NCI-H1436 (cell line): Measurements from ENCODE around the gene YAF2.

Experiments
- DNase-seq: peaks from one replicate; lab custom pipeline; 2025; lab: John Stamatoyannopoulos, UW

Gene YAF2

DNA sequence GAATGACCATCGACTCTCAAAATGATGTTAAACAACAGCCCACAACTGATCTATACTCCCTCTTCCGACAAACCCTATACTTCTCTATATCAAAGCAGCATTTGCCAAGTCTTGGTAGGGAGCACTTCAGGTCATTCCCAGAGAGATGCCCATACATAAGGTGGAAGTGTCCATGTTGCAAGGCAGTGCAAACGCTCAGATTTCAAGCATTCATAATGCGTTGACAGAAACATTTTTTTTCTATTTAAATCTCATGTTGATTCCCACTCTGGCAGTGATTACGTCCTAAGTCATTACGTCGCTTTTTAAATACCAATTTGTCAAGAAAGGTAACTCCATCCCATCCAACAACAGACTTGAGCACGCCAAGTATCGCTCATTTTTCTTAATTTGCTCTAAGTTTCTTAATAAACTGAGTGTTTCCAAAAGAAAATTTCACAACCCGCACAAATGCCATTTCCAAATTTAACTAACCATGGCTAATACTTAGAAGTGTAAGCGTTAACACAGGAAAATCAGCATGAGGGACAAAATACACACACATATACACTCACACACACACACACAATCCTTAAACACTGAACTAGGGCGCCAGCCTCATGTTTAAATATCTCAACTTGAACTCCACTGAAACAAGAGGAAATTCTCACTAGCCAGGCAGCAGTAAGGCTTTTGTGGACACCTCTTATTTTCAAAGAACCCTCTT lies 94.4 kb downstream of the YAF2 start:
- no peak for DNase-seq

DNA sequence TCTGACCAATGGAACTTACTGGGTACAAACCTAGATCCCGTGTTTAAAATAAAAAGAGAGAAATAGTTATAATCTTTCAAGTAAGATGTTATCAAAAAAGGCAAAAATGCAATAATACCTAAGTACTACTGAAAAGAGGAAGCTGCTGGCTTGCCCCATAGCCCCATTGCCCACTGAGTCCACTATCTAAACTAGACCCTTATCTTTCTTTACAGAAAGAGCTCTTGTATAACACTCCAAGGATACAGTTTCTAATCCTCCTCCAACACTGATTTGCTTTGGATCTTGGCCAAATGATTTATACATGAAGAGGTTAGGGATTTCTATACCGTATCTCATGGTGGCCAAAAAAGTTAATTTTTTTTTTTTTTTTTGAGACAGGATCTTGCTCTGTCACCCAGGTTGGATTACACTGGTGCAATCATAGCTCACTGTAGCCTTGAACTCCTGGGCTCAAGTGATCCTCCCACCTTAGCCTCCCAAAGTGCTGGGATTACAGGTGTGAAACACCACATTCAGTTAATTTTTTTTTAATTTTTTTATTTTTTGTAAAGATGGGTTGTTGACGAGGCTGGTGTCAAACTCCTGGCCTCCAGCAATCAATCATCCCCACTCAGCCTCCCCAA lies 96.0 kb downstream of the YAF2 start:
- DNase-seq: no peak

DNA sequence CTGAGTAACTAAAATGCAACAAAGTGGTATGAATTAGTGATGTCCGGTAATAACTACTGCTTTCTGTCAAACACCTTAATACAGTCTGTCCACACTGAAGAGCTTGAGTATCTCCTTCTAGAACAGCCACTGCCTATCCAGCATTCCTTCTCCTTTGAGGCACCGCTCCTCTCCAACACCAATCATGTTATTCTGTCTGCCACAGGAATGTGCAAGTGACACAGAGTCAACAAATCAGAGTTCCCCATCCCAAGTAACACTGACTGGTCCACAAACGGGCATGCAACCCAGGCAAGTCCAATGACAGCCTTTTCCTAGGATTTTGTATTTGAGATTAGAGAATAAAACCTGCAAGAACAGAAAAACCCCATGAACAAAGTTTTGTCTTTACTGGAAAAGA lies 97.1 kb downstream of the YAF2 start:
- no peak for DNase-seq

DNA sequence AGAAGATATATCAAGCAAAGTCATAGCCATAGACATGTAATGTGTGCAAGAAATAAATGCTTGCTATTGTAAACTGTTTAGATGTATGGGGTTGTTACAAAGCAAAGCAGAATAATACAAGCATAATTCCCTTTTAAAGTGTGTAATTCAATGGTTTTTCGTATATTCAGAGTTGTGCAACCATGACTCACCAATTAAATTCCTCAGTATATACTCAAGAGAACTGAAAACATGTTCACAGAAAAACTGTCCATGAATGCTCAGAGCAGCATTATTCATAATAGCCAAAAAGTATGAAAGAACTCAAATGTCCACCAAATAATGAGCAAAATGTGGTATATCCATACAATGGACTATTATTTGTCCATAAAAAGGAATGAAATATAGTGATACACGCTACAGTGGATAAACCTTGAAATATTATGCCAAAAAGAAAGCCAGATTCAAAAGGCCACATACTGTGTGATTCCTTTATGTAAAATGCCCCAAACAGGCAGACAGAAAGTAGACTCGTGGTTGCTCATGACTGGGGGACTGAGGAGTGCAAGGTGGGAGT lies 102.7 kb downstream of the YAF2 start:
- DNase-seq: no peak

DNA sequence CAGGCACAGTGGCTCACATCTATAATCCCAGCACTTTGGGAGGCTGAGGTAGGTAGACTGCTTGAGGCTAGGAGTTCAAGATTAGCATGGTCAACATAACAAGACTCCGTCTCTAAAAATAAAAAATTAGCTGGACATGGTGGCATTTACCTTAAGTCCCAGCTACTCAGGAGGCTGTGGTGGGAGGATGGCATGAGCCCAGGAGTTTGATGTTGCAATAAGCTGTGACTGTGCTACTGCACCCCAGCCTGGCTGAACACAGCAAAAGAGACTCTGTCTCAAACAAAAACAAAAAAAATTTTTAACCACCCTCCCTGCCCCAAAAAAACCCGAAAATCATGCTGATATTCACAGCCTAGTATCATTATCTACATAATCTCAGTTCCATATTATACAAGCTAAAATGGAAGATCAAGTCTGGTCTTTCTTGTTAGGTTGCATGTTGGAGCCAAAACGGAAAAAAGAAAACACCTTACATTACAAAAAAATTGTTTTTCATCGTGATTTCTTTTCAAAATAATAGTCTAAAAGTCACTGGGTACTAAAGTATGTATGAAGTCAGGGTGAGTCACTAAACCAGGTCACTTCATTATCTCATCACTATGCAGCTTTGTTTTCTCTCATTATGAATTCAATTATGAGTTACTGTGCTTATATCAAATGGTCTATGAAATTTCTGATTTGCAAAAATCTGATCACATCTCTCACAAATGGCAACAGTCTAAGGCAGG lies 107.2 kb downstream of the YAF2 start:
- no peak for DNase-seq

DNA sequence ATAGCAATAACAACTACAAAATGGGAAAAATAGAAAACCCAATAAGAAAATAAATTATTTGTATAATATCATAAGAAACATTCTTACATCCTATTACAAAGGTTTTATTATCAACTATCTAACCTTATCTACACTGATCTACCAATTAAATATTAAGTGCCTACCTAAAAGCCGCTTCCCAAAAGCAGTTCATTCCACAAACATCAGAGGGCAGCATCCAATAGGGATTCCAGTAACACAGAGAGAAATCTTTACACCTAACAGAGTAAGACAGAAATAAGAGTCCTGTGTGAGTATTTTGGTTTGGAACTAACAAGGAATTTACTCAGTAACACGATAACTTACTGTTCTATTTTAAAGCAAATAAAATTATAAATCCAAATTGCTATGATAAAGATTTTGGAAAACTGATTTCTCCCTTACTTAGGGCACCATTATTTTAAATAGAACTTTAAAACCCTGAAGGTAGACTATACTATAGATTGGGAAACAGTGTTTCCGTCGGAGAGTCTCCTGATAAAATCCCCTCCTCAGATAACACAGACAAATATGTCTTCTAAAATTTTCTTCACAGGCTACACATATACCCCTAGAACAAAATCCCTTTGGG lies 108.3 kb downstream of the YAF2 start:
- DNase-seq: peak; percentile 27

DNA sequence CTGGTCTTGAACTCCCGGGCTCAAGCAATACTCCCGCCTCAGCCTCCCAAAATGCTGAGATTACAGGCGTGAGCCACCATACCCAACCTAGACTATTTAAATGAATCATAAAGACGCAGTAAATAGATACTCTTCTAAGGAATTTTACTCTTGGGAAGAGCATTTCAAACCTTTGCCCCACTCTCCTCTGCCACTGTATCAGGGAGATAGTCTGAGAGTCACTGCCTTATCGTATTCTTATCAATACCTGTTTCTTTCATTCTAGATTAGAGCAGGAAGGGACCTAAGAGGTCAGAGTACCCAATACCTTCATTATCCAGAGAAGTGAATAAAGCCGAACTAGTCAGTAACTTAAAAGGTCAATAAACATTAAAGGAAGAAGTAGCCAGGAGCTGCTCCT lies 109.2 kb downstream of the YAF2 start:
- DNase-seq: no peak

DNA sequence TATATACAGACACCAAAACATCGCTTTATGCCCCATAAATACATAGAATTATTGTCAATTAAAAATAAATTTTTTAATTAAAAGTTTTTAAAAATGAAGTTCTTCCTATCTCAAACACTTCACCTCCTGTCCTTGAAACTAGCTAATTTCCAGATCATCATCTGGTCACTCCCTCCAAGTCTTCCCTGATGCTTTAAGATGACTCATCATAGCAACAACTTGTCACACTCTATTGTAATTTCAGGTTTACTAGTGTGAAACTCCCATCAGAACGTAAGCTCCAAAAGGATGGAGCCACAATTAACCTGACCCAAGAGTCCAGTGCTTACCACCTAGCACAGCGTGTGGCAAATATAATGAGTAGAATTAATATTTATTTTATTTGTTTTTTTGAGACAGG lies 109.7 kb downstream of the YAF2 start:
- DNase-seq: no peak

DNA sequence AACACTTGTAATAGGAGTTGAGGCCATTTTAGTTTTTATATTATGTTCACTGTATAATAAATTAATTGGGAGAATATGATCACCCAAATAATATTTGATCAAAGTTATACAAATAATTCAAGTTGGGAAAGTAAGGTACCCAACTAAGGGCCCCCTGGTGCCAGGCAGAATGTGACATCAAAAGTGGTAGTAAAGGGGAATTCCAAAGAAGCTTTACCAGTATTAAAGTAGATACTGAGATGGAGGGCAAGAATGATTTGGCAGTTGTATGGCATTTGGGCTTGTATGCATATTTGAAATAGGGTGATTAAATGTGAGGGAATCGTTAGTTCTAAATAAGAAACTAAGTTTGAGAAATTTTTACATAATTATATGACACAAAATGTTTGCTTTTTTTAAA lies 111.1 kb downstream of the YAF2 start:
- no peak for DNase-seq

DNA sequence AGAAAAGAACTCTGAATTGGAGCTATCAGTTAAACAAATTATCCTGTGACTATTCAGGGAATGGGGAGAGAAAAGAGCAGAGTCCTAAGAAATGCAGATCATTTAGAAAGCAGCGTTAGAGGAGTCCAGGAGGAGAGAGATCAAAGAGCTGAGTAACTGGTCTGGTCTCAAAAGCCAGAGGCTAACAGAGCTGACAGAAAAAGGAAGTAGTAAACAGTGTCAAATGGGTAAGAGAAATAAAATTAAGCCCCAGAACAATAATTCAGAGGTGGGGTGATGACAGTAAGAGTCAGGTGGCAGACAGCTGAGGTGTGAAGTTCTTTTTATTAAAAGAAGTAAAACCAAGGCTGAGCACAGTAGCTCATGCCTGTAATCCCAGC lies 112.7 kb downstream of the YAF2 start:
- DNase-seq: no peak

DNA sequence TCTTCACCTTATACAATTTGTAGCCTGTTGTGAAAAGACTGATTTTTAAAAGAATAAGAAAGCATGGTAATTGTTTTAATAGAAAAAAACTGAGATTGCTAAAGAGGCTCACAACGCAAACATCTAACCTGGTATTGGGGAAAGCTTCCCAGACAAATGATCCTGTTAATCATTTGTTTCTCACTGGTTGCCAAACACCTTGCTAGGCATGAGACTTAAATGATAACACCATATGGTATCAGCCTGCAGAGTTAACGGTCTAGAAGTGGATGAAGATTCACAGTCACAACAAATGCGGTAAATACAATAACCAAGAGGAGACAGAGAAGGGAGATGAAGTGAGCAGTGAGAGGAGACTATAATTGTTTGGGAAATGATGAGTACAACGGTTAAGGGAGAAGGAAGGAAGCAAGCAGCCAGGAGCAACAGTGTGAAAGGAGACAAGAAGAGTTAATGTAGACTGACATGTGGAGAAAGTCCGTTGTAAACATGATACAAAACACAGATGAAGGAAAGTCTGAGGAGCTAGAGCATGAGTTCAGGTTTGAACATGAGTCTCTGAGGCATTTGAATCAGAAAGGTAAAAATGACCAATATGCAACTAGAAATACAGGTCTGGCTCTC lies 113.2 kb downstream of the YAF2 start:
- DNase-seq: no peak

DNA sequence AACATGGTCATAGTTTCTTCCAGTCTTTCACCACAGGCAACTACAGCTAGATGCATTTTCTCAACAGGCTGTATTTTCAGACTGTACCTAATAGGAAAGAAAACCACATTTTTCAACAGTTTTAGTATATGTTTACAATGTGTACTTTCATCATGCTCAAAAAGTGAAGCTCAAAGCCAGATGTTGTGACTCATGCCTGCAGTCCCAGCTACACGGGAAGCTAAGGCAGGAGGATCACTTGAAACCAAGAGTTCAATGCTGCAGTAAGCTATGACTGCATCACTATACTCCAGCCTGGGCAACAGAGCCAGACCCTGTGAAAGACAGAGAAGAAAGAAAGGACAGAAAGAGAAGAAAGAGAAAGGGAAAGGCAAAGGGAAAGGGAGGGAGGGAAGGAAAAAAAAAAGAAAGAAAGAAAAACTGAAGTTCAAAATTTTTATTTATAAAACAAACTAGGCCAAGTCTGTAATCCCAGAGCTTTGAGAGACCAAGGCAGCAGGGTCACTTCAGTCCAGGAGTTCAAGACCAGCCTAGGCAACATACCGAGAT lies 118.9 kb downstream of the YAF2 start:
- no peak for DNase-seq

DNA sequence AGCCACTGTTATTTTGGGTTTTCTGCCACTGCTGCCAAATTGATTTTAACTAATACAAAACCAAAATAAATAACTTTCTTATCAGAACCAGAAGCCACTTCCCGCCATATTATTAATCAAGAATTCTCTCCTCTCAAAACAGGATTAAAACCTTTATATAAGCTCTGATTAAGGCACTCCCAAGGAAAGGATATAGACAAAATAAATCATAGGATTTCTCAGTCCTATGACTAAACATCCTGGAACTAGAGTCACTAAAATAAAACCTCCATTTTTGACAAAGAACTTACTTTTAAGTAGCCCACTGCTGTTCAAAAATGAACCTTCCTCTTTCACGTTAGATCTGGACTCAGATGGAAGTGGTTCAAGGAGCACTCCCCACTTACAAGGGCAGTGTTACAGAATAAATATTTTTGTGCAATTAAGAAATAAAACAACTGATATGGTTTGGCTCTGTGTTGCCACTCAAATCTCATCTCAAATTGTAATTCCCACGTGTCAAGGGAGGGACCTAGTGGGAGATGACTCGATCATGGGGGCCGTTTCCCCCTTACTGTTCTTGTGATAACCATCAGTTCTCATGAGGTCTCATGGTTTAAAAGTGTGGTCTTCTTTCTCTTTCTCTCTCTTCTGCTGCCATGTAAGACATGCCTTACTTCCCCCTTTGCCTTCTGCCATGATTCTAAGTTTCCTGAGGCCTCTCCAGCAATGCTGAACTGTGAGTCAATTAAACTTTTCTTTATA lies 119.7 kb downstream of the YAF2 start:
- DNase-seq: no peak

DNA sequence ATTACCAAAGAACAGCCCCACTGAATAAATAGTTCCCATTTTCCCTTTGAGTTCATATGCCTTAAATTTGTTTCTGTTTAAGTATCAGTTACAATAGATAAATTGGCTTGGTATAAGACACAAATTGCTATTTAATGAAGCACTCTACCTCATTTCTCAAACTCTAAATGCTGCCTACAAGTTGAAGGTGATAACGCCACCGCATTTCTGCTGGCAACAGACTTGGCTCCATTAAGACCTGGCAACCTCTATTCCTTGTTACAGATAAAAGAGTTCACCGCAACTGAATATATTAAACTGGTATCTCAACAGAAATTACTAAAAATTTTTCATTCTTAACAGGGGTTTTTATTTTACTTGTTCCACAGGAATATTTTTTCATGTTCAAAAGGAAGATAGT lies 129.0 kb downstream of the YAF2 start:
- DNase-seq: no peak
